ENCODE data around the gene SLC13A3. TPM values are rescaled to one million over a fixed set of nuclear protein-coding genes. Genes with fewer than 3 reads are reported as not detected.

Gene SLC13A3
- total and polyA plus RNA-seq, 2 donors (not counting 3 experiments of a cell fraction or from before 2014, with no cell fraction given): 0.11 to 0.40 TPM

GRCh38 chr20:46595933-46596332, 55.3 kb downstream of the SLC13A3 start:
- intact Hi-C loops (cut with micrococcal nuclease): no loop called here
- H3K4me3 ChIP-seq (replicated peaks in 1 of 3; ENCODE audit: insufficient read depth in 1 of 3, low read depth in 1 of 3, low read length in 3 of 3): no peak overlapping the region
- H2AFZ ChIP-seq (ENCODE audit: low read depth, low read length): no peak overlapping the region
- no peak for TF ChIP-seq EZH2 (IDR thresholded peaks at IDR 0.05; ENCODE audit: borderline replicate concordance, low read depth, low read length, severe bottlenecking)
- TF ChIP-seq MAX (IDR thresholded peaks at IDR 0.05; ENCODE audit: insufficient read depth, insufficient read length): no peak
- no peak for TF ChIP-seq POLR2AphosphoS5 (IDR thresholded peaks at IDR 0.05; ENCODE audit: insufficient read depth, low read depth, low read length)
- TF ChIP-seq POLR2A (IDR thresholded peaks at IDR 0.05; ENCODE audit: low read depth, low read length): no peak
- no peak for TF ChIP-seq FOS (IDR thresholded peaks at IDR 0.05; ENCODE audit: borderline replicate concordance, insufficient read depth, low read length)
- TF ChIP-seq GATA2 (IDR thresholded peaks at IDR 0.05; ENCODE audit: insufficient read depth, insufficient read length, low read depth, low read length): no peak
- TF ChIP-seq JUN (IDR thresholded peaks at IDR 0.05; ENCODE audit: borderline replicate concordance, insufficient read depth, insufficient read length, low read depth): no peak
- no peak for TF ChIP-seq MYC (IDR thresholded peaks at IDR 0.05; ENCODE audit: low read depth, low read length)
- no peak for TF ChIP-seq CTCF (IDR thresholded peaks at IDR 0.05; ENCODE audit: extremely low read depth in 1 of 2, insufficient read depth in 1 of 2, low read depth in 1 of 2, low read length in 2 of 2)
- no peaks in the 10 kb centered on the region for H3K4me1 ChIP-seq (ENCODE audit: control insufficient read depth, extremely low read depth, insufficient read depth, low read length)
- no peaks in the 10 kb centered on the region for H3K79me2 ChIP-seq (ENCODE audit: control insufficient read depth, insufficient read depth, low read length)
- no peaks in the 10 kb centered on the region for H3K36me3 ChIP-seq (ENCODE audit: control insufficient read depth in 2 of 2, extremely low read depth in 1 of 2, insufficient read depth in 2 of 2, low read length in 2 of 2)
- DNase-seq (ENCODE audit: low read depth, low spot score) (no peak), FAIRE-seq (no peak)
- H3K9ac ChIP-seq (replicated peaks; ENCODE audit: extremely low read depth, insufficient read depth, low read length): no peak overlapping the region
- H3K27me3 ChIP-seq (ENCODE audit: control insufficient read depth in 2 of 2, insufficient read depth in 2 of 2, low read length in 2 of 2): no peaks in the 10 kb centered on the region
- dilution Hi-C loops (cut with MboI; ENCODE audit: extremely low pct_ligation_motif_present, low sequenced_read_pairs): no loop called here
- ChIA-PET CTCF (interaction anchor here (1.1 kb wide), 1 partner anchor 35 kb away, joined by 3 read pairs; no protein-coding TSS in a partner anchor), POLR2A (no interaction called here)
- H4K20me1 ChIP-seq (replicated peaks; ENCODE audit: control insufficient read depth, extremely low read depth, insufficient read depth, low read length): no peaks in the 10 kb centered on the region
- H3K9me1 ChIP-seq (replicated peaks; ENCODE audit: control insufficient read depth, extremely low read depth, insufficient read depth, low read length): no peaks in the 10 kb centered on the region
- H3K27ac ChIP-seq (ENCODE audit: insufficient read depth, low read depth, low read length): no peak overlapping the region
- H3K4me2 ChIP-seq (ENCODE audit: insufficient read depth, low read length): no peak overlapping the region
- BruUV-seq (replicated peaks): no TSS peak
- no peaks in the 10 kb centered on the region for H3K9me3 ChIP-seq (replicated peaks; ENCODE audit: control insufficient read depth, insufficient read depth, low read length)
